Upper lobe of left lung (tissue), 4 donors: ENCODE measurements around the gene PNPLA7.

Experiments
- POLR2A ChIP-seq, 4 donors: fragments of 450-650 bp; IDR thresholded peaks; one replicate each; pipeline ENCODE4 v1.5.1; 2016 to 2017; ENCODE audit warnings: antibody characterized with exemption in 4 of 4, mild to moderate bottlenecking in 2 of 4
- POLR2AphosphoS5 ChIP-seq, 2 donors: sonication (generic); formaldehyde crosslinking; IDR thresholded peaks; one replicate each; pipeline ENCODE4 v1.5.1; 2017; ENCODE audit warnings: antibody characterized with exemption in 2 of 2

- TF ChIP-seq POLR2A (IDR thresholded peaks at IDR 0.05) = no peak
- no peak for TF ChIP-seq POLR2AphosphoS5 (IDR thresholded peaks at IDR 0.05)
Observed at GRCh38 chr9:137493364-137494103, 56.7 kb downstream of the PNPLA7 start.
